Astrocyte (in vitro differentiated cells and primary cell): ENCODE data around the gene PSMD1.

Experiments used
- CTCF ChIP-seq: IDR thresholded peaks from 2 replicates; pipeline ENCODE4 v1.5.1; 2011; ENCODE audit warnings: low read depth, mild to moderate bottlenecking, inconsistent platforms, low read length, moderate library complexity; ENCODE audit not compliant: insufficient read depth
- EZH2 ChIP-seq: IDR thresholded peaks from 2 replicates; pipeline ENCODE4 v1.6.1; 2012; ENCODE audit warnings: mild to moderate bottlenecking, low read length, inconsistent platforms; ENCODE audit not compliant: insufficient read depth

- TF ChIP-seq CTCF: no peak
- no peak for TF ChIP-seq EZH2
Measured at GRCh38 chr2:231126123-231126522, 69.5 kb downstream of the PSMD1 start.
